NCI-H82 treated with DMSO at 0.1 percent for 48 hours (cell line): ENCODE data around the gene HINFP.

Experiments
- DNase-seq: peaks from one replicate; lab custom pipeline; 2025; ENCODE audit not compliant: unreplicated experiment; lab: John Stamatoyannopoulos, UW

HINFP gene, protein sequence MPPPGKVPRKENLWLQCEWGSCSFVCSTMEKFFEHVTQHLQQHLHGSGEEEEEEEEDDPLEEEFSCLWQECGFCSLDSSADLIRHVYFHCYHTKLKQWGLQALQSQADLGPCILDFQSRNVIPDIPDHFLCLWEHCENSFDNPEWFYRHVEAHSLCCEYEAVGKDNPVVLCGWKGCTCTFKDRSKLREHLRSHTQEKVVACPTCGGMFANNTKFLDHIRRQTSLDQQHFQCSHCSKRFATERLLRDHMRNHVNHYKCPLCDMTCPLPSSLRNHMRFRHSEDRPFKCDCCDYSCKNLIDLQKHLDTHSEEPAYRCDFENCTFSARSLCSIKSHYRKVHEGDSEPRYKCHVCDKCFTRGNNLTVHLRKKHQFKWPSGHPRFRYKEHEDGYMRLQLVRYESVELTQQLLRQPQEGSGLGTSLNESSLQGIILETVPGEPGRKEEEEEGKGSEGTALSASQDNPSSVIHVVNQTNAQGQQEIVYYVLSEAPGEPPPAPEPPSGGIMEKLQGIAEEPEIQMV

DNA sequence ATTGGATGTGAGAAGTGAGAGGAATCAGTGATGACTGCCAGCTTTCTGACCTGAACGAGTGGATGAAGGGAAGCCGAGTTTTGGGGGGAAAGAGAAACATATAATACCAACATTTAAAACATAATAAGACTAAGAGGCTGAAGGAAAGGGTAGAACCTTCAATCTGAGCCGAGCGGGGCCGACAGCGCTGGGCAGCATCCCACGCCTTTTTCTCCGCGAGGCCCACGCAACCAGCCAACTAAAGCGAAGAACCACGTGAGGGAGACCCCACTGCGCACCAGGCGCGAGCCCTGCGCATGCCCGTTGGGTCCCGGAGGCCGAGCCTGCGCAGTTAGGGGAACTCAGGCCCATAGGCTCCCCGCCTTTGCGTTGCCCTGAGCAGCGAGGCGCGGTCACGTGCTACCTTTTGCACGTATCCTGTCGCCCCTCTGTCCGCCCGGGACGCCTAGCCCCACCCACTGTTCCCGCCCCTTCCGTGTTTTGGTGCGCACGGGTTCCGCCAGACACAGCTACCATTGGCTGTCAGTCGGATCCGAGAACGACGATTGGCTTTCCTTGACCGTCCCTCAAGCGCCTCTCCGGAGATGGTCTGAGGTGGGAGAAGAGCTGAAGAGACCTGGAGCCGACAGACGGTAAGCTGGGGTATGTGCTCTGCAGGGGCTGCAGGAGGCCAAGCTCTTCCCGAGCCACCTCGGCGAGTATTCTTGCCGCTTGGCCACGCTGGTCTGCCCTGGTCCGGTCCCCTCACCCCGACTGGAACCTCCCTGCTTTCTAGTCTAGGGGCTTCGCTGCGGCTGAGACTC lies at the start of gene HINFP:
Gene HINFP, plus strand, starts transcription at position 573 of the 803 bp plus-strand sequence. CDS start 5,365 bp downstream, outside the sequence.
- DNase-seq, result peak; percentile 96

DNA sequence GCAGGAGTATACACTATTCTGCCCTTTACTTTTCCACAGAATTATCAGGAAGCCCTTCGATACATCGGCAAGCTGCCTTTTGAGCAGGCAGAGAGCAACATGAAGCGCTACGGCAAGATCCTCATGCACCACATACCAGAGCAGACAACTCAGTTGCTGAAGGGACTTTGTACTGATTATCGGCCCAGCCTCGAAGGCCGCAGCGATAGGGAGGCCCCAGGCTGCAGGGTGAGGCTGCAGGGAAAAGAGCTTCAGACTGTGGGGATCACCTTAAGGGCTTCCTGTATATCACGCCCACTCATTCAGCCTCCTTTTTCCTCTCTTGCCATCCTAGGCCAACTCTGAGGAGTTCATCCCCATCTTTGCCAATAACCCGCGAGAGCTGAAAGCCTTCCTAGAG lies 43.5 kb upstream of the HINFP start:
- no peak for DNase-seq

DNA sequence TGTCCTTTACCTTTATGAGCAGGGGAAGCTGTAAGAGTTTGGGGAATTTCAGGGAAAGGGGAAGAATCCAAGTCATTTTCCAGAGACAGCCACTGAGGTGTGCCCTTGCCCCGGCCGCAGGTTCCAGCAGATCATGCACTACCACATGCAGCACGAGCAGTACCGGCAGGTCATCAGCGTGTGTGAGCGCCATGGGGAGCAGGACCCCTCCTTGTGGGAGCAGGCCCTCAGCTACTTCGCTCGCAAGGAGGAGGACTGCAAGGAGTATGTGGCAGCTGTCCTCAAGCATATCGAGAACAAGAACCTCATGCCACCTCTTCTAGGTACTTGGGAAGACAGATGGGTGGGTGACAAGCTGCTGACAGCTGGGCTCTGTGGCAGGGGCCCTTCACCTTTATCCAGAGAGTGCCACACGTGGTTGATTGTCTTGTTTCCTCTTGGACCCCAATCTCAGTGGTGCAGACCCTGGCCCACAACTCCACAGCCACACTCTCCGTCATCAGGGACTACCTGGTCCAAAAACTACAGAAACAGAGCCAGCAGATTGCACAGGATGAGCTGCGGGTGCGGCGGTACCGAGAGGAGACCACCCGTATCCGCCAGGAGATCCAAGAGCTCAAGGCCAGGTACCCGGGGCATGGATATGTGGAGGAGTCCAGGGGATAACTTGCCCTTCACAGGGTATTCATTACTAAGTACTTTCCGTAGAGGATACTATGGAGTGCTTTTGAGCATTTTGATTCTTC lies 42.5 kb upstream of the HINFP start:
- no peak for DNase-seq

DNA sequence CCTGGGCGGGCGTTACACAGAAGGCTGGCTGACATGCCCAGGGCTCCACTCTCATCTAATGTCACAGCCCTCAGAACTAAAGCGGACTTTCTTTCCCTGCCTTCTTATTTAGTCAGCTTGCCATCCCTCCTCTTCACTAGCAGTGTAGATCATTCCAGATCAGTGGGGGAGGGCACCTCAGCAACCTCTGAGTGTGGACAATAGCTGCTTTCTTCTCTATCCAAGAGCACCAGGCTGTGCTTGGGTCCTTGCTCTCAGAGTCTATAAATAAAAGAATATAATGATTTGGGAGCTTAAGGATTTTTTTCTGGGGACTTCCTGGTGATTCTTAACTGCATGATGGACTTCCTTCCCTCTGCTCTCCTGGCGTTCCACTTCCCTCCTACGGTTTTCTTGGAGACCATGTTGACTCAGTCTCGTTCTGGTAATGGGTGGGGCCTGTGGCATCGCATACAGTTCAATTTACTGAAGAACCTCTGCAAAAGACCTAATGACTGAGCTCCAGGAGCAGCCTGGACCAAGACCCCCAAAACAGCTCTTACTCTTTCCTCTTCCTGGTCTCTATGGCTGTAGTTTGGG lies 39.6 kb upstream of the HINFP start:
- DNase-seq, result no peak

DNA sequence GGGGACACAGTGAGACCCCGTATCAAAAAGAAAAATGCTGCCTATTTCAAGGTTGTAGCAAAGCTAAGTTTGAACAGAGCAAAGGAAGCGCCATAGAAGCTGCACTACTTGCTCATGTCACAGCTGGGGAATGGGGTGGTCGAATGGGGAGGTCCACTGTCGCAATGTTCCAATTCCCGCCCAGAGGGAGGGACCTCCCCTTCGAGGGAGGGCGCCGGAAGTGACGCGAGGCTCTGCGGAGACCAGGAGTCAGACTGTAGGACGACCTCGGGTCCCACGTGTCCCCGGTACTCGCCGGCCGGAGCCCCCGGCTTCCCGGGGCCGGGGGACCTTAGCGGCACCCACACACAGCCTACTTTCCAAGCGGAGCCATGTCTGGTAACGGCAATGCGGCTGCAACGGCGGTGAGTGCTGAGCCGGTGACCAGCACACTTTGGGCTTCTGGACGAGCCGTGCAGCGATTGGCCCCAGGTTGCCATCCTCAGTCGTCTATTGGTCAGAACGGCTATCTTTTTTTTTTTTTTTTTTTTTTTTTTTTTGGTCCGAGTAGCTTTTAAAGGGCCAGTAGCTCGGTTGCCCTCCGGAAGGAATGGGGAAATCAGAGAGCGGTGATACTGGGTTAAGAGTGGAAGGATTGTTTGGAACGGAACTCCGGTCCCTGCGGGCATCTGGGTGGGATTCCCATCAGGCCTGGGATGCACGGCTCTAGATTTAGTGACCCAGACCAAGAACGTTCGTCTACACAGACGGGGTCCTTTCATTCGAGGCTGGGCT lies 36.5 kb upstream of the HINFP start, which contains the start of gene HMBS:
Gene HMBS, plus strand, starts transcription at position 219 of the 774 bp plus-strand sequence. Its CDS starts 153 bp downstream, at position 372.
- peak; percentile 71 for DNase-seq

DNA sequence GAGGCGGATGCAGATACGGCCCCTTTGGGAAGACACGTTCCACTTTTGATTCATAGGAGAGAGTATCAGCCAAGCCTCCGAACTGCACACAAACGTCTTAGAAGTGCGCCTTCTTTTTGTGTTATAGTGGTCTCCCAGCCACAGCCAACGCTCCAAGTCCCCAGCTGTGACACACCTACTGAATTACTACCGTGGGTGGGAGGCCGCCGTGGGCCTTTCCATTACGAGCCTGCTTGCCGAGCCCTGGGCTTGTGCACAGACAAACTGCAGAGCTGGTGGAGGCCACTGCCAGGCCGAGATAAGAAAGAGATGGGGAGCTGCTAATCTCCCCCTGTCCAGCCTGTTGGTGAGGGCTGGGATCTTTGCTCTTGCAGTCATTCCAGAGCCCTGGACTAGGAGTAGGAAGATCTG lies 35.9 kb upstream of the HINFP start:
- DNase-seq, result no peak

DNA sequence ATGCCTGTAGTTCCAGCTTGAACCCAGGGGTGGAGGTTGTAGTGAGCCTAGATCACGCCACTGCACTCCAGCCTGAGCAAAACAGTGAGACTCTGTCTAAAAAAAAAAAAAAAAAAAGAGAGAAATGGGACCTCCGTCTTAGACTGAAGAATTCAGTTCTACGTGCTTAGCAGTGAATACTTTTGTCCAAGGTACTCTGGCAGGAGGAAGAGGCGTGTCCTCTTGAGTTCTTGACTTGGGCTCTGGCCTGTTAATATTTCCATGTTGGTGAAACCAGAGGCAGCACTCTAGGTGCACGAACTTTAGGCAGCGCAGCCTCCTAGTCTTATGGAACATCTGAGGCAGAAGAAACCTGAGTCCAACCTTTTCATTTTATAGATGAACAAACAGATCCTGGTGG lies 34.3 kb upstream of the HINFP start:
- no peak for DNase-seq

DNA sequence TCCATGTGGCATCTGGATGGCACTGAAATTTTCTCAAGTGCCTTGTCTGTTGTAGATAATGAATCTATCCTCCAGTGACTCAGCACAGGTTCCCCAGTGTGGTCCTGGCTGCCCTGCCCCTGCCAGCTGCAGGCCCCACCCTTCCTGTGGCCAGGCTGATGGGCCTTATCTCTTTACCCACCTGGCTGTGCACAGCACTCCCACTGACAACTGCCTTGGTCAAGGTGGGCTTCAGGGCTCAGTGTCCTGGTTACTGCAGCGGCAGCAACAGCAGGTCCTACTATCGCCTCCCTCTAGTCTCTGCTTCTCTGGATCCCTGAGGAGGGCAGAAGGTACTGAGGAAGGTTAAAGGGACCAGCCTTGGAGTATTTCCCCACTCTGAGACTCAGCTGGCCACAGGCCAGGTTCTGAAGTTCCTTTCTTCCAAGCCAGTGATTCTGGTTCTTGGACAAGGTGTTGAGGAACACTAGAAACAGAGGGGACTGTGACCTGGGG lies 33.6 kb upstream of the HINFP start:
- no peak for DNase-seq

DNA sequence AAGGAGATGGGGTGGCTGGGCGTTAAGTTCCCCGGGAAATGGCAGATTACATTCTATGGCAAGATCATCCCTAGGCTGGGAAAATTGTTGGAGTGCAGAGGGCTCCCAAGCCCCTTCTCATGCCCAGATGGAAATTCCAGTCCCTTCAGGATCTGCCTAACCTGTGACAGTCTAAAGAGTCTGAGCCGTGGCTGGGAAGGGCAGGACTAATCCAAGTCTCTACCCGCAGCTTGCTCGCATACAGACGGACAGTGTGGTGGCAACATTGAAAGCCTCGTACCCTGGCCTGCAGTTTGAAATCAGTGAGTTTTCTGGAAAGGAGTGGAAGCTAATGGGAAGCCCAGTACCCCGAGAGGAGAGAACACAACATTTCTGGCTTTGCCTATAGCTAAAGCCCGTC lies 33.0 kb upstream of the HINFP start:
- DNase-seq, result no peak

DNA sequence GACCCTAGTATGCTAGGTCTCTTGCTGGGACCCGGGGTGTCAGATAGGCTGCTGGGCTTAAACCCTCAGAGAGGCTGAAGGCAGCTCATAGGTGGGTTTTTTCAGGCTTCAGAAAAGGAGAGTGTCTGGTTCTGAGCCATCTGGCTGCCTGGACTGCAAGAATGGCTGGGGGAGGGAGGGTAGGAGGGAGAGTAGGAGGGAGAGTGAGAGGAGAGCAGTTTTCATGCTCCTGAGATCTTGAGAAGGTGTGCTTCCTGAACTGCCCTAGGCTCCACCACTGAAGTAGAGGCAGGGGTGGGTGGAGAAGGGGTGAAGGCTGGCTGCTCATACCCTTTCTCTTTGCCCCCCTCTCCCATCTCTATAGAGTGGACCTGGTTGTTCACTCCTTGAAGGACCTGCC lies 32.1 kb upstream of the HINFP start:
- no peak for DNase-seq

DNA sequence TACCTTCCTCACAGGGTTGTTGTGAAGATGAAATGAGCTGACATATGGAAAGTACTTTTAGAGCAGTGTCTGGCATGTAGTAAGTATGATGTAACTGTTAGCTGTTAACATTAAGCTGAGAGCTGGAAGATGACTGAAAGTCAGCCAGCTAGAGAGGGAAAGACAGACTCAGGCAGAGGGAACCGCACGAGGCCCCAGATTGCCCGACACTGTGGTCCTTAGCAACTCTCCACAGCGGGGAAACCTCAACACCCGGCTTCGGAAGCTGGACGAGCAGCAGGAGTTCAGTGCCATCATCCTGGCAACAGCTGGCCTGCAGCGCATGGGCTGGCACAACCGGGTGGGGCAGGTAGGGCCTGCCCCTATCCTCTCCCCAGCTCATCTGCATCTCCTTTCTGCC lies 30.2 kb upstream of the HINFP start:
- DNase-seq, result no peak

DNA sequence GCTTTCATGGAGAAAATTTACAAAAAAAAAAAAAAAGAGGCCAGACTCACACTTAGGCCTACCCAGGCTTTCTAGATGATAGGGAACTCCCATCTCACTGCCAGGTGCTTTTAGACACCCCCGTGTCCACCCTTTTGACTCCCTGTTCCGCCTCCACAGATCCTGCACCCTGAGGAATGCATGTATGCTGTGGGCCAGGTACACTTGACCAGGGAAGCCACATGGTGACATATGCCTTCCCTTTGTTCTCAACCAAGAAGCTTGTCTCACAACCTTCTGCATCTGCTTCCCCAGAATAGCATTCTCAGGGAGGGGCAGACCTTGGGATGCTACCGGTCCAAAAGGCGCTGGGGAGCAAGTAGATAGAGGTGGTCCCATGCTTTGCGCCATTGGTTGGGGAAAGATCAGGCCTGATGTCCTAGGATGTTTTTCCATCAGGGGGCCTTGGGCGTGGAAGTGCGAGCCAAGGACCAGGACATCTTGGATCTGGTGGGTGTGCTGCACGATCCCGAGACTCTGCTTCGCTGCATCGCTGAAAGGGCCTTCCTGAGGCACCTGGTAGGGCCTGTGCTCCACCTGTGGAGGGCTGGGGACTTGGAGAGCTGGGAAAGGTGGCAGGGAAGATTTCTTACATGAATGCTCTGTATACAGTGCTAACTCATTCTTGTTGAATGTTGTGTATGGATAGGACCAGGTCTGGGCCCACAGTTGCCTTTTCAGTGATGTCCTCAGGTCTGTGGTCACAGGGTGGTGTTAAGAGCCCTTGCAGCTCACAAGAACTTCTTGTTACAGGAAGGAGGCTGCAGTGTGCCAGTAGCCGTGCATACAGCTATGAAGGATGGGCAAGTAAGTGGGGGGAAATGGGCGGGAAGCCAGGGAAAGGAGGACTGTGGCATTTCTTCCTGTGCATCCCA lies 29.2 kb upstream of the HINFP start:
- DNase-seq, result no peak

DNA sequence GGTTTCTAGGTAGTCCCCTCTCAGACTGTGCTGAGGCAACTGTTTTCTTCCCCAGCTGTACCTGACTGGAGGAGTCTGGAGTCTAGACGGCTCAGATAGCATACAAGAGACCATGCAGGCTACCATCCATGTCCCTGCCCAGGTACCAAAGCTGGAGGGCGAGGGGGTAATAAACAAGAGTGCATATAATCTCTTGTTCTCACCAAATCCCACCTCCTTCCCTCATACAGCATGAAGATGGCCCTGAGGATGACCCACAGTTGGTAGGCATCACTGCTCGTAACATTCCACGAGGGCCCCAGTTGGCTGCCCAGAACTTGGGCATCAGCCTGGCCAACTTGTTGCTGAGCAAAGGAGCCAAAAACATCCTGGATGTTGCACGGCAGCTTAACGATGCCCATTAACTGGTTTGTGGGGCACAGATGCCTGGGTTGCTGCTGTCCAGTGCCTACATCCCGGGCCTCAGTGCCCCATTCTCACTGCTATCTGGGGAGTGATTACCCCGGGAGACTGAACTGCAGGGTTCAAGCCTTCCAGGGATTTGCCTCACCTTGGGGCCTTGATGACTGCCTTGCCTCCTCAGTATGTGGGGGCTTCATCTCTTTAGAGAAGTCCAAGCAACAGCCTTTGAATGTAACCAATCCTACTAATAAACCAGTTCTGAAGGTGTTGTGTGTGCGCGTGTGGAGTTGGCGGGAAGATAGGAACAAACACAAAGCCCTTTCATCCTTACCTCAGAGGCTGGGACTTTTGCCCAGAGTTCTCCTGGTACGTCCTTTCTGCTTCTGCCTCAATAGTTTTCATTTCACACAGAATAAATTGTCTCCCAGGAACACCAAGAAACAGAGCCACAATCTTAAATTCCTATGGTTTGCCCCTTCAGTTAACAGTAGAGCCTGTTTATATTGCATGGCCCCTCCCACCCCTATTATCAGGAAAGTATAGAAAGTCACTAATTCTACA lies 28.2 kb upstream of the HINFP start:
- no peak for DNase-seq

DNA sequence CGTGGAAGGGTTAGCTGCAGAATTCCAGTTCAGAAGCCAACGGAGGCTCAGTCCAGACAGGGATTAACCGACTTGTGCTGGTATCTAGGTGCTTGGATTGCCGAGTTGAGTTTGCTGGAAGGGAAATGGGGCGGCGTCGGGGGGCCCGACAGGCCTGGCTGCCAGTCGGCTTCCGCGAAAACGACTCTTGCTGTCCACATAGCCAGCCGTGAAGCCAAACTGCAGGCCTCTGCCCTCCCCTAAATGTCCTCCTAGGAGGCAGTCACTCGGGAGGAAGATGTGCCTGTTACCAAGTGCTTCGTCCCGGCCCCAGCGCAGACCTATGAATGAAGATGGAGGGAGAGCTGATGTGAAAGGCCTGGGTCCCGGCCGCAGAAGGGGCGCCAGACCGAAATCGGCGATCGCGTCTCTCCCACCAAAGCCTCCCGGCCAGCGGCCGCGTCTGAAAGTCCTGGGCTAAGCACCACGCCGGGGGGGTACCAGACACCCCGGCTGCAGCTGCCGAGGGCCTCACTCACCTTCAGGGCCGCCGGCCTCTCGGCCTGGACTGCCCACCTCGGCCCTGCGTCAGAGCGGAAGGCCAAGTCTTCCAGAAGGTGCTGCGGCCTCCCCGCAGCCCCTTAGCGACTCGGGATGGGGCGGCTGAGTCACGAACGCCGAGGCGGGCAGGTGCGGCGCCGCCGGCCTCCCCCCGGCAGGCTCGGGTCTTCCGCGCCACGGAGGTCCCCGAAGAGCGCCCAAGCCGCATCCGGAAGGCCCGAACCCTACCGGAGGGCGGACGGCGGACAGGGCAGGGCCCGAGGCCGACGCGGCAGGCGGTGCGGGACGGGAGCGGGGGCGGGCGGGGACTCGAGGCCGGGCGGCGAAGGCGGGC lies 27.2 kb upstream of the HINFP start:
- no peak for DNase-seq

DNA sequence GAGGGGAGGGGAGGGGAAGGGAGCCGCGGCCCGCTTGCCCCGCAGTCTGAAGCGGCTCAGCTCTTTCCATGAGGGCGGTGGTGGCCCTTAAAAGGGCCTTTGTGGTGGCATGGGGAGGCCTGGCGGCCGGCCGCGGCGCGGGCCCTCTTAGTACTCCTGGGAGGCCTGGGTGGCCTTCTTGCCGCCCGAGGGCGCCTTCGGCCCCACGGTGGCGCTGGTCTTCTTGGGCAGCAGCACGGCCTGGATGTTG lies 26.6 kb upstream of the HINFP start:
- DNase-seq, result no peak

DNA sequence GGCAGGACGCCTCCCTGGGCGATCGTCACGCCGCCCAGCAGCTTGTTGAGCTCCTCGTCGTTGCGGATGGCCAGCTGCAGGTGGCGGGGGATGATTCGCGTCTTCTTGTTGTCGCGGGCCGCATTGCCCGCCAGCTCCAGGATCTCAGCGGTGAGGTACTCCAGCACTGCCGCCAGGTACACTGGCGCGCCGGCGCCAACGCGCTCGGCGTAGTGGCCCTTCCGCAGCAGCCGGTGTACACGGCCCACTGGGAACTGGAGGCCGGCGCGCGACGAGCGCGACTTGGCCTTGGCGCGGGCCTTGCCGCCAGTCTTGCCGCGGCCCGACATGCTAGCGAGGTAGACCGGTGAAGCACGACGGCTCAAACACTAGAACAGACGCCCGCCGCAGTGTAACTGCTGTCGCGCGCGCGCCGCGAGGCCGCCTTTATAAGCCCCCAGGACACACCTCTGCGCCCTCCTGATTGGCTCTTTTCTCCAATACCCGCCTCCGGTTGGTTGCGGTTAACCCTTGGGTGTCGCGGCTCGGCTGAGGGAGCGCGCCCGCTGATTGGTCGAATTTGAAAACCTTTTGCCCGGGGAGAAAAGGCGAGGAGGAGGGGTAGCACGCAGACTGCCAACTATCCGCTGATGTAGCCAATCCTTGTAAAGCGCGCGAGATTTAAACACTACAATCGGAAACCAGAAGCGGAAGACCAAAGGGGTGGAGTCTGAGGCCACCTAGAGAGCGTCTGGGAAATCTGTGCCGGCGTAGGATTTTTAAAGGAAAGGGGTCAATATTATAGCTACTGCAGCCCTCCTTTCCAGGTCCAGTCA lies 26.1 kb upstream of the HINFP start:
- DNase-seq, result peak; percentile 95
